K562 (cell line): ENCODE measurements around the gene HYAL1. TPM values are rescaled to one million over a fixed set of nuclear protein-coding genes. Genes with fewer than 3 reads are reported as not detected.

Source experiments
- ATAC-seq: fragments of 200-7000 bp; cut with Tn5 transposase; 3 replicates; pipeline ENCODE4 v1.9.1; 2020; ENCODE audit warnings: moderate library complexity
- BruUV-seq: library from RNA; stranded (reverse); fragments of 400-500 nt; replicated peaks from 2 replicates; lab custom pipeline; 2021; lab: Mats Ljungman, UMichigan
- CTCF ChIA-PET: fragments of 300-600 bp; formaldehyde crosslinking; extraction: SDS; loops from one replicate; lab custom pipeline; 2021; ENCODE audit warnings: low intra/inter-chr PET ratio; lab: Yijun Ruan, JAX
- POLR2A ChIA-PET: fragments of 300-600, 350-650 bp; sonication (Branson Sonifier 250); formaldehyde crosslinking; extraction: SDS; loops from one replicate; lab custom pipeline; 2021; ENCODE audit warnings: antibody characterized with exemption, inconsistent platforms; lab: Yijun Ruan, JAX
- DNase-seq, 4 experiments: peaks; one replicate each; pipeline versions ENCODE4 v3.0.0 to v3.0.0-alpha.2; 2011 to 2018; ENCODE audit warnings: low spot score in 3 of 4, mixed read lengths in 3 of 4; ENCODE audit errors: extremely low read depth in 1 of 4
- FAIRE-seq: peaks from 2 replicates; lab custom pipeline; 2011; peaks lifted over from hg19 to GRCh38; lab: Jason Lieb, UNC
- H2AFZ ChIP-seq: 2 replicates; pipeline ENCODE4 v1.6.0; 2011; ENCODE audit warnings: low read depth, low read length, control low read depth, inconsistent platforms
- H3K27ac ChIP-seq: fragments of 200-600 bp; 3 replicates; pipeline ENCODE4 v1.8.0; 2011; ENCODE audit warnings: low read depth, mild to moderate bottlenecking, control low read depth, inconsistent platforms, low read length, moderate library complexity, mixed read lengths; ENCODE audit errors: extremely low read depth
- H3K27me3 ChIP-seq, 2 experiments: fragments of 300-600 bp in 1 of 2; 2 replicates in 1 of 2; 3 replicates in 1 of 2; pipeline versions ENCODE4 v1.6.0 to v1.8.0; 2011; ENCODE audit warnings: inconsistent platforms in 2 of 2, low read length in 2 of 2, mild to moderate bottlenecking in 1 of 2, mixed read lengths in 1 of 2, moderate library complexity in 1 of 2; ENCODE audit not compliant: control insufficient read depth in 2 of 2, insufficient read depth in 2 of 2
- H3K36me3 ChIP-seq: fragments of 300-600 bp; 3 replicates; pipeline ENCODE4 v1.8.0; 2011; ENCODE audit warnings: mild to moderate bottlenecking, low read length, inconsistent platforms; ENCODE audit not compliant: control insufficient read depth, insufficient read depth
- H3K4me1 ChIP-seq, 2 experiments: fragments of 200-600 bp in 1 of 2; replicated peaks in 1 of 2; 2 replicates in 1 of 2; 3 replicates in 1 of 2; pipeline versions ENCODE4 v1.5.1 to v1.8.0; 2011; ENCODE audit warnings: inconsistent platforms in 2 of 2, low read length in 2 of 2, mild to moderate bottlenecking in 1 of 2, mixed read lengths in 1 of 2, moderate library complexity in 1 of 2; ENCODE audit not compliant: control insufficient read depth in 2 of 2, insufficient read depth in 2 of 2
- H3K4me2 ChIP-seq: 2 replicates; pipeline ENCODE4 v1.6.1; 2011; ENCODE audit warnings: low read length, control low read depth, inconsistent platforms, mixed read lengths; ENCODE audit not compliant: insufficient read depth
- H3K4me3 ChIP-seq: fragments of 200-600 bp; sonication (generic), shearing (Covaris generic); 2 replicates; pipeline ENCODE4 v1.5.1; 2016; ENCODE audit warnings: control low read depth, inconsistent platforms
- H3K79me2 ChIP-seq: fragments of 200-600 bp; 3 replicates; pipeline ENCODE4 v1.8.0; 2011; ENCODE audit warnings: low read length, inconsistent platforms; ENCODE audit not compliant: control insufficient read depth, insufficient read depth
- H3K9ac ChIP-seq, 2 experiments: 2 replicates each; pipeline versions ENCODE4 v1.6.0 to v1.6.1; 2011; ENCODE audit warnings: low read depth in 2 of 2, low read length in 2 of 2, control low read depth in 1 of 2, inconsistent platforms in 1 of 2, mild to moderate bottlenecking in 1 of 2, mixed read lengths in 1 of 2; ENCODE audit not compliant: insufficient read depth in 1 of 2
- H3K9me1 ChIP-seq: one replicate; pipeline ENCODE4 v1.6.0; 2011; ENCODE audit warnings: inconsistent platforms, mild to moderate bottlenecking, low read length, moderate library complexity; ENCODE audit not compliant: control insufficient read depth, insufficient read depth
- H3K9me3 ChIP-seq: replicated peaks from 2 replicates; pipeline ENCODE4 v1.5.1; 2011; ENCODE audit warnings: low read depth, low read length, inconsistent platforms; ENCODE audit not compliant: control insufficient read depth, insufficient read depth
- H4K20me1 ChIP-seq: replicated peaks from 2 replicates; pipeline ENCODE4 v1.6.1; 2011; ENCODE audit warnings: low read length, inconsistent platforms, mixed read lengths; ENCODE audit not compliant: control insufficient read depth, insufficient read depth
- CBX1 ChIP-seq: sonication (generic); IDR thresholded peaks from 2 replicates; pipeline ENCODE4 v1.6.1; 2016; ENCODE audit warnings: antibody characterized with exemption, low read depth, mild to moderate bottlenecking
- DPF2 ChIP-seq: fragments of 450-650 bp; IDR thresholded peaks from 2 replicates; pipeline ENCODE4 v1.6.1; 2016
- EP300 ChIP-seq: IDR thresholded peaks from 2 replicates; pipeline ENCODE4 v1.6.1; 2012; ENCODE audit warnings: low read length, improper control_type of control experiment
- KAT8 ChIP-seq: fragments of 450-650 bp; IDR thresholded peaks from 2 replicates; pipeline ENCODE4 v1.6.1; 2016; ENCODE audit warnings: low read depth, mild to moderate bottlenecking
- VEZF1 ChIP-seq: fragments of 200-800 bp; sonication (Bioruptor generic); IDR thresholded peaks from 2 replicates; pipeline ENCODE4 v1.6.1; 2017; ENCODE audit warnings: missing genetic modification characterization, missing compliant biosample characterization
- WGBS: fragments of 100-300 bp; shearing (Covaris generic); methylation state at CpG from one replicate; pipeline ENCODE4 v1.1.6; 2016; ENCODE audit warnings: low coverage, mixed read lengths; ENCODE audit not compliant: insufficient coverage; ENCODE audit errors: missing lambda C conversion rate; 5-methylcytosine and 5-hydroxymethylcytosine counted together
- in situ Hi-C: fragments of 300-500 bp; cut with MboI; formaldehyde crosslinking; loops from 4 replicates; pipeline ENCODE4 v1.15.0; 2018; ENCODE audit warnings: inconsistent platforms, mixed read lengths
- intact Hi-C: fragments of 100-400 bp; cut with micrococcal nuclease; formaldehyde crosslinking; loops from 2 replicates; pipeline ENCODE4 v1.14.2; 2022
- polyA plus RNA-seq, 8 experiments: library from polyadenylated mRNA; depleted of rRNA in 4 of 8; stranded (reverse) in 5 of 8; unstranded in 3 of 8; fragments of >200 nt; fragmentation: Nextera tagmentation in 2 of 8; fragmentation: Illumina TruSeq in 1 of 8; extraction: Ambion mirVana in 2 of 8; extraction: Trizol in 1 of 8; gene quantifications; 2 replicates each; pipeline versions ENCODE4 v1.2.1 to v1.2.3, GENCODE V29; 2011 to 2014; ENCODE audit warnings: inconsistent platforms in 1 of 8, missing spikeins in 1 of 8
- total RNA-seq, 7 experiments: library from RNA; depleted of rRNA in 6 of 7; stranded (reverse); fragments of >200 nt in 6 of 7; fragmentation: Illumina TruSeq in 2 of 7; extraction: Trizol in 2 of 7; gene quantifications; 2 replicates each; pipeline versions ENCODE4 v1.2.1 to v1.2.3, GENCODE V29; 2011 to 2021; ENCODE audit warnings: low replicate concordance in 1 of 7
- TF ChIP-seq, protein P1 (sequence below): sonication (generic); formaldehyde crosslinking; IDR thresholded peaks from 2 replicates; pipeline ENCODE4 v1.9.0; 2022; ENCODE audit warnings: mild to moderate bottlenecking, missing genetic modification reagents
- TF ChIP-seq, protein P2 (sequence below), 3 experiments: fragments of 200-800 bp in 1 of 3; sonication (Bioruptor generic) in 1 of 3; sonication (generic) in 1 of 3; formaldehyde crosslinking in 1 of 3; IDR thresholded peaks; 2 replicates each; pipeline versions ENCODE4 v1.6.1 to v1.8.0; 2016 to 2022; ENCODE audit warnings: mild to moderate bottlenecking in 2 of 3, missing compliant biosample characterization in 2 of 3, missing genetic modification characterization in 2 of 3, missing genetic modification reagents in 1 of 3
- TF ChIP-seq, protein P3 (sequence below): sonication (generic); formaldehyde crosslinking; IDR thresholded peaks from 2 replicates; pipeline ENCODE4 v1.8.0; 2022; ENCODE audit warnings: missing genetic modification reagents, mild to moderate bottlenecking, moderate library complexity, borderline replicate concordance
- TF ChIP-seq, protein P4 (sequence below): sonication (generic); formaldehyde crosslinking; IDR thresholded peaks from 2 replicates; pipeline ENCODE4 v1.8.1; 2022; ENCODE audit warnings: missing genetic modification reagents

Gene HYAL1
- total and polyA plus RNA-seq, 9 of the 15 experiments (the other 6 are each of a cell fraction or from before 2014, with no cell fraction given), result 1.4 to 8.5 (median 4.7) TPM

- TF ChIP-seq, protein P1, sequence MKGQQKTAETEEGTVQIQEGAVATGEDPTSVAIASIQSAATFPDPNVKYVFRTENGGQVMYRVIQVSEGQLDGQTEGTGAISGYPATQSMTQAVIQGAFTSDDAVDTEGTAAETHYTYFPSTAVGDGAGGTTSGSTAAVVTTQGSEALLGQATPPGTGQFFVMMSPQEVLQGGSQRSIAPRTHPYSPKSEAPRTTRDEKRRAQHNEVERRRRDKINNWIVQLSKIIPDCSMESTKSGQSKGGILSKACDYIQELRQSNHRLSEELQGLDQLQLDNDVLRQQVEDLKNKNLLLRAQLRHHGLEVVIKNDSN (CRISPR knock-in tag), result no peak
These were observed 38.3 kb downstream of the HYAL1 start (continued) for GRCh38 chr3:50264964-50265485.

GRCh38 chr3:50264383-50264963 is 38.9 kb downstream of the HYAL1 start:
- Histone ChIP-seq H3K9me1 (no peaks in the 10 kb centered on the region), H3K4me3 (no peak overlapping the region), H4K20me1 (no peaks in the 10 kb centered on the region), H3K79me2 (peaks cover 3% of the 10 kb centered on the region; the same call in 1 of the 3 replicates), H3K9me3 (no peaks in the 10 kb centered on the region), H3K36me3 (no peaks in the 10 kb centered on the region), H3K4me2 (no peak overlapping the region), H2AFZ (no peak overlapping the region), H3K27ac (no peak overlapping the region), H3K9ac (no peak overlapping the region; a peak in 1 of 4 replicates), H3K4me1 (peaks cover 6 to 51% of the 10 kb centered on the region in 2 experiments; a peak in 4 of 5 replicates)
- FAIRE-seq, result no peak
- BruUV-seq, result no TSS peak
- in situ Hi-C loops (no loop called here), intact Hi-C loops (no loop called here)
- WGBS, result 17% methylated on average over 4 of the region's 7 CpGs
- POLR2A ChIA-PET, result interaction anchor here (0.6 to 1.5 kb wide), 4 partner anchors 14 to 335 kb away, joined by 3 read pairs; no protein-coding TSS in a partner anchor
- peak in 2 of 4 experiments; percentile 43 to 47 for DNase-seq
- TF ChIP-seq, protein P2, sequence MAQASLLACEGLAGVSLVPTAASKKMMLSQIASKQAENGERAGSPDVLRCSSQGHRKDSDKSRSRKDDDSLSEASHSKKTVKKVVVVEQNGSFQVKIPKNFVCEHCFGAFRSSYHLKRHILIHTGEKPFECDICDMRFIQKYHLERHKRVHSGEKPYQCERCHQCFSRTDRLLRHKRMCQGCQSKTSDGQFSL (CRISPR knock-in tag; IDR thresholded peaks at IDR 0.05), result no peak
- TF ChIP-seq, protein P2 (tag; IDR thresholded peaks at IDR 0.05), result 0 out of 4 replicates have a peak, but pooled peaks of 1 of the 2 experiments have one; percentile 28
- TF ChIP-seq, protein P3, sequence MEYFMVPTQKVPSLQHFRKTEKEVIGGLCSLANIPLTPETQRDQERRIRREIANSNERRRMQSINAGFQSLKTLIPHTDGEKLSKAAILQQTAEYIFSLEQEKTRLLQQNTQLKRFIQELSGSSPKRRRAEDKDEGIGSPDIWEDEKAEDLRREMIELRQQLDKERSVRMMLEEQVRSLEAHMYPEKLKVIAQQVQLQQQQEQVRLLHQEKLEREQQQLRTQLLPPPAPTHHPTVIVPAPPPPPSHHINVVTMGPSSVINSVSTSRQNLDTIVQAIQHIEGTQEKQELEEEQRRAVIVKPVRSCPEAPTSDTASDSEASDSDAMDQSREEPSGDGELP, result no peak
- TF ChIP-seq EP300, result no peak
- TF ChIP-seq, protein P4, sequence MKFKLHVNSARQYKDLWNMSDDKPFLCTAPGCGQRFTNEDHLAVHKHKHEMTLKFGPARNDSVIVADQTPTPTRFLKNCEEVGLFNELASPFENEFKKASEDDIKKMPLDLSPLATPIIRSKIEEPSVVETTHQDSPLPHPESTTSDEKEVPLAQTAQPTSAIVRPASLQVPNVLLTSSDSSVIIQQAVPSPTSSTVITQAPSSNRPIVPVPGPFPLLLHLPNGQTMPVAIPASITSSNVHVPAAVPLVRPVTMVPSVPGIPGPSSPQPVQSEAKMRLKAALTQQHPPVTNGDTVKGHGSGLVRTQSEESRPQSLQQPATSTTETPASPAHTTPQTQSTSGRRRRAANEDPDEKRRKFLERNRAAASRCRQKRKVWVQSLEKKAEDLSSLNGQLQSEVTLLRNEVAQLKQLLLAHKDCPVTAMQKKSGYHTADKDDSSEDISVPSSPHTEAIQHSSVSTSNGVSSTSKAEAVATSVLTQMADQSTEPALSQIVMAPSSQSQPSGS (CRISPR knock-in tag), result no peak
- no peak for TF ChIP-seq KAT8
- no peak for TF ChIP-seq CBX1
- TF ChIP-seq VEZF1 (CRISPR knock-in tag), result peak; percentile 48
- TF ChIP-seq DPF2, result no peak
- TF ChIP-seq, all 486 proteins: peak for 2
- 0 out of 3 replicates have a peak, but pooled peaks have one; percentile 11 for ATAC-seq
- H3K27me3 ChIP-seq, result no peaks in the 10 kb centered on the region
- CTCF ChIA-PET, result no interaction called here
